SK-N-SH (cell line): ENCODE measurements around the gene KDM2A. TPM values are rescaled to one million over a fixed set of nuclear protein-coding genes. Genes with fewer than 3 reads are reported as not detected.

ENCODE experiments used
- CTCF ChIA-PET: fragments of 300-600, 350-600 bp; formaldehyde crosslinking; extraction: SDS; loops from one replicate; lab custom pipeline; 2021; lab: Yijun Ruan, JAX
- POLR2A ChIA-PET: fragments of 350-600 bp; sonication (Branson Sonifier 250); formaldehyde crosslinking; extraction: SDS; loops from one replicate; lab custom pipeline; 2020; ENCODE audit warnings: antibody characterized with exemption, inconsistent platforms; lab: Yijun Ruan, JAX
- DNase-seq: peaks from one replicate; pipeline ENCODE4 v3.0.0; 2012
- H2AFZ ChIP-seq: fragments of 200-600 bp; sonication (generic); 2 replicates; pipeline ENCODE4 v1.8.1; 2016; ENCODE audit warnings: antibody characterized with exemption, mild to moderate bottlenecking, low read depth
- H3F3A ChIP-seq: fragments of 200-600 bp; sonication (generic); replicated peaks from 2 replicates; pipeline ENCODE3; 2016; ENCODE audit warnings: antibody characterized with exemption, mild to moderate bottlenecking; ENCODE audit not compliant: insufficient read depth
- H3K27ac ChIP-seq, 2 experiments: fragments of 200-500 bp in 1 of 2; fragments of 200-600 bp in 1 of 2; sonication (Bioruptor generic) in 1 of 2; sonication (generic), shearing (Covaris generic) in 1 of 2; 2 replicates each; pipeline versions ENCODE4 v1.5.1 to v1.6.1; 2014 to 2016; ENCODE audit warnings: low read depth in 2 of 2, inconsistent platforms in 1 of 2, low read length in 1 of 2, mild to moderate bottlenecking in 1 of 2, mixed read lengths in 1 of 2
- H3K27me3 ChIP-seq: fragments of 200-600 bp; sonication (generic), shearing (Covaris generic); 2 replicates; pipeline ENCODE4 v1.6.1; 2016; ENCODE audit warnings: mixed run types; ENCODE audit not compliant: insufficient read depth
- H3K36me3 ChIP-seq, 2 experiments: fragments of 200-500 bp in 1 of 2; fragments of 200-600 bp in 1 of 2; sonication (Bioruptor generic) in 1 of 2; sonication (generic) in 1 of 2; replicated peaks in 1 of 2; 2 replicates each; pipeline versions ENCODE3 to v1.5.1; 2014 to 2016; ENCODE audit warnings: low read length in 1 of 2, mild to moderate bottlenecking in 1 of 2; ENCODE audit not compliant: insufficient read depth in 2 of 2, control insufficient read depth in 1 of 2
- H3K4me1 ChIP-seq, 2 experiments: fragments of 200-500 bp in 1 of 2; fragments of 200-600 bp in 1 of 2; sonication (Bioruptor generic) in 1 of 2; sonication (generic), shearing (Covaris generic) in 1 of 2; 2 replicates each; pipeline versions ENCODE4 v1.5.1 to v1.6.1; 2014 to 2016; ENCODE audit warnings: low read depth in 1 of 2, low read length in 1 of 2, mixed run types in 1 of 2; ENCODE audit not compliant: insufficient read depth in 2 of 2, control insufficient read depth in 1 of 2
- H3K4me2 ChIP-seq: fragments of 200-600 bp; sonication (generic), shearing (Covaris generic); 2 replicates; pipeline ENCODE4 v1.6.1; 2017; ENCODE audit warnings: mixed run types
- H3K4me3 ChIP-seq, 2 experiments: fragments of 200-500 bp in 1 of 2; fragments of 200-600 bp in 1 of 2; sonication (Bioruptor generic) in 1 of 2; sonication (generic), shearing (Covaris generic) in 1 of 2; 2 replicates each; pipeline versions ENCODE4 v1.5.1 to v1.8.1; 2014 to 2016; ENCODE audit warnings: low read depth in 2 of 2, inconsistent platforms in 1 of 2, low read length in 1 of 2, mild to moderate bottlenecking in 1 of 2, mixed read lengths in 1 of 2, moderate library complexity in 1 of 2
- H3K79me2 ChIP-seq: fragments of 200-600 bp; sonication (generic); 2 replicates; pipeline ENCODE4 v1.8.1; 2017; ENCODE audit warnings: mild to moderate bottlenecking; ENCODE audit not compliant: insufficient read depth
- H3K9ac ChIP-seq: fragments of 200-600 bp; sonication (generic); 2 replicates; pipeline ENCODE4 v1.6.1; 2017; ENCODE audit warnings: mixed run types
- H3K9me2 ChIP-seq: fragments of 200-600 bp; sonication (generic); 2 replicates; pipeline ENCODE4 v1.6.1; 2017; ENCODE audit warnings: mixed run types
- H3K9me3 ChIP-seq: fragments of 200-600 bp; sonication (generic); 2 replicates; pipeline ENCODE4 v1.6.1; 2017; ENCODE audit warnings: mixed run types, mild to moderate bottlenecking, moderate library complexity
- H4K20me1 ChIP-seq: fragments of 200-600 bp; sonication (generic); 2 replicates; pipeline ENCODE4 v1.6.1; 2017; ENCODE audit warnings: mild to moderate bottlenecking, mixed run types; ENCODE audit not compliant: insufficient read depth
- ELF1 ChIP-seq: IDR thresholded peaks from 2 replicates; pipeline ENCODE4 v1.4.0; 2012
- EP300 ChIP-seq, 2 experiments: IDR thresholded peaks; 2 replicates each; pipeline versions ENCODE4 v1.4.0 to v1.6.1; 2012; ENCODE audit warnings: borderline replicate concordance in 1 of 2, low read depth in 1 of 2, low read length in 1 of 2
- FOXJ3 ChIP-seq: sonication (generic); formaldehyde crosslinking; IDR thresholded peaks from 2 replicates; pipeline ENCODE4 v1.5.1; 2020; ENCODE audit warnings: mild to moderate bottlenecking, missing genetic modification reagents
- GATA2 ChIP-seq: sonication (generic); formaldehyde crosslinking; IDR thresholded peaks from 2 replicates; pipeline ENCODE4 v1.5.0; 2020; ENCODE audit warnings: mild to moderate bottlenecking, missing genetic modification reagents
- MEF2A ChIP-seq: IDR thresholded peaks from 2 replicates; pipeline ENCODE4 v1.4.0; 2012; ENCODE audit warnings: low read depth, borderline replicate concordance
- POLR2AphosphoS5 ChIP-seq: IDR thresholded peaks from 2 replicates; pipeline ENCODE4 v1.6.1; 2012; ENCODE audit warnings: low read depth, low read length
- RFX5 ChIP-seq: IDR thresholded peaks from 2 replicates; pipeline ENCODE4 v1.6.1; 2012; ENCODE audit warnings: mild to moderate bottlenecking, improper control_type of control experiment, low read length
- SIN3A ChIP-seq: IDR thresholded peaks from 2 replicates; pipeline ENCODE4 v1.6.1; 2012; ENCODE audit warnings: low read depth, mild to moderate bottlenecking, low read length, moderate library complexity, borderline replicate concordance
- TAF1 ChIP-seq: IDR thresholded peaks from 2 replicates; pipeline ENCODE4 v1.6.1; 2012; ENCODE audit warnings: low read depth, mild to moderate bottlenecking, low read length, moderate library complexity, borderline replicate concordance
- TCF12 ChIP-seq: IDR thresholded peaks from 2 replicates; pipeline ENCODE4 v1.4.0; 2012
- USF2 ChIP-seq: fragments of 150-350 bp; IDR thresholded peaks from 2 replicates; pipeline ENCODE4 v1.6.1; 2017; ENCODE audit warnings: antibody characterized with exemption, low read length, low read depth, borderline replicate concordance
- WGBS: methylation state at CpG from one replicate; pipeline ENCODE4 v1.1.6; 2017; ENCODE audit warnings: low lambda C conversion rate; 5-methylcytosine and 5-hydroxymethylcytosine counted together
- polyA plus RNA-seq, 3 experiments: library from polyadenylated mRNA; depleted of rRNA; stranded (reverse); fragments of >200 nt; gene quantifications; 2 replicates each; pipeline ENCODE4 v1.2.3, GENCODE V29; 2012
- TF ChIP-seq, protein P1 (sequence below): IDR thresholded peaks from 2 replicates; pipeline ENCODE4; 2012
- TF ChIP-seq, protein P2 (sequence below): fragments of 200-600 bp; sonication (generic); IDR thresholded peaks from 2 replicates; pipeline ENCODE4 v1.6.1; 2017; ENCODE audit warnings: antibody characterized with exemption, mild to moderate bottlenecking, moderate library complexity
- TF ChIP-seq, protein P3 (sequence below): IDR thresholded peaks from 2 replicates; pipeline ENCODE4 v1.4.0; 2012; ENCODE audit warnings: low read depth, borderline replicate concordance
- TF ChIP-seq, protein P4 (sequence below): IDR thresholded peaks from 2 replicates; pipeline ENCODE4 v1.6.1; 2012; ENCODE audit warnings: mild to moderate bottlenecking, low read depth, low read length, moderate library complexity

The KDM2A gene
- polyA plus RNA-seq, 1 of the 3 experiments (the other 2 are of a cell fraction): 28.4 TPM

DNA sequence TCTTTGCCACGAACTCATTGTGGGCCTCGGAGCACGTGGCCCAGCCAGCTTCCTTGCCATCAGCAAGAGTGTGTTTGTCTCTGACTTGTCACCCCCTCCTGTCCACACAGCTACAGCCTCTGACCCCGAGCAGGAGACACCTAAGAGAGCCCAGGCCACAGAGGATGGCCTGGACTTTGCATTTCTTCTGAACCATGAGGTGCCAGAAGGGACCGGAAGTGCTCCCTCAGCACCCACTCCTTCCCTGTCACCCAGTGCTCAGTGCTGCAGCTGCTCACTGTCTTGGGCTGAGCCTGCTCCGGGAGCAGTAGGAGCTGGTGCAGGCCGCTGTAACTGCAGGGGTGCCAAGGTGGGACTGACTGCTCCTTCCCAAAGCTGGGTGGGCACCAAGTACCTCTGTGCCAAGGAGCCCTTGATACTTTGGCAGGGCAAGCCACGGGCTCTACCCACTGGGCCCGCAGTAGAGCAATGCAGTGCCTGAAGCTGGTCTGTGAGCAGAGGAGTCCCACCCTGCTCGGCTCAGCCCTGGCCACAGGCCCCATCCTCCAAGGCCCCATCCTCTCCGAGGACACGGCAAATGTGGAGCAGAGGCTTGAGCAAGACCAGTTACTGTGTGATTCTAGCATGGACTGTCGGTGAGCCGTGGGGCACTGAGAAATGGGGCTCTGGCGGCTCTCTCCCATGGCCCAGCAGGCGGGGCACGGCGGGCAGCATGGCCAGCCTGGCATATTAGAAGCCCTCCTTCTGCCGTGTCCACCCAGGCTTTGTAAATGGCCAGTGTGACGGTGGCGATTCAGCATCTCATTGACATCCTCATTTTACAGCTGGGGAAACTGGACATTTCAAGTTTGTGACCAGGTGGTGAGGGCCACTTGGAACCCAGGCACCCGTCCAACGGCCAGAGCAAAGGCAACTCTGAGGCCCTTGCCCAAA lies 153.5 kb downstream of the KDM2A start:
- no peak for DNase-seq
- Histone ChIP-seq H3K4me1 (peaks cover 4 to 15% of the 10 kb centered on the region in 2 experiments; a peak in 2 of 4 replicates), H3K79me2 (peaks cover 67% of the 10 kb centered on the region), H3K4me2 (no peak overlapping the region), H2AFZ (no peak overlapping the region), H3K36me3 (peaks cover 0 to 11% of the 10 kb centered on the region in 2 experiments), H3K9me2 (no peaks in the 10 kb centered on the region), H4K20me1 (peaks cover 47% of the 10 kb centered on the region), H3K9ac (no peak overlapping the region), H3K4me3 (no peak overlapping the region), H3K9me3 (no peaks in the 10 kb centered on the region), H3F3A (no peaks in the 10 kb centered on the region), H3K27ac (no peak overlapping the region), H3K27me3 (no peaks in the 10 kb centered on the region)
- TF ChIP-seq ELF1 (no peak), EP300 (IDR thresholded peaks at IDR 0.05; ENCODE audit: borderline replicate concordance in 1 of 2, low read depth in 1 of 2, low read length in 1 of 2) (no peak), SIN3A (no peak), TAF1 (no peak), POLR2AphosphoS5 (no peak), USF2 (no peak), MEF2A (no peak), TCF12 (no peak), RFX5 (no peak), FOXJ3 (CRISPR knock-in tag) (no peak), GATA2 (CRISPR knock-in tag) (no peak)
- TF ChIP-seq, protein P1, sequence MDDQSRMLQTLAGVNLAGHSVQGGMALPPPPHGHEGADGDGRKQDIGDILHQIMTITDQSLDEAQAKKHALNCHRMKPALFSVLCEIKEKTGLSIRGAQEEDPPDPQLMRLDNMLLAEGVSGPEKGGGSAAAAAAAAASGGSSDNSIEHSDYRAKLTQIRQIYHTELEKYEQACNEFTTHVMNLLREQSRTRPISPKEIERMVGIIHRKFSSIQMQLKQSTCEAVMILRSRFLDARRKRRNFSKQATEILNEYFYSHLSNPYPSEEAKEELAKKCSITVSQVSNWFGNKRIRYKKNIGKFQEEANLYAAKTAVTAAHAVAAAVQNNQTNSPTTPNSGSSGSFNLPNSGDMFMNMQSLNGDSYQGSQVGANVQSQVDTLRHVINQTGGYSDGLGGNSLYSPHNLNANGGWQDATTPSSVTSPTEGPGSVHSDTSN: no peak
- TF ChIP-seq, protein P2, sequence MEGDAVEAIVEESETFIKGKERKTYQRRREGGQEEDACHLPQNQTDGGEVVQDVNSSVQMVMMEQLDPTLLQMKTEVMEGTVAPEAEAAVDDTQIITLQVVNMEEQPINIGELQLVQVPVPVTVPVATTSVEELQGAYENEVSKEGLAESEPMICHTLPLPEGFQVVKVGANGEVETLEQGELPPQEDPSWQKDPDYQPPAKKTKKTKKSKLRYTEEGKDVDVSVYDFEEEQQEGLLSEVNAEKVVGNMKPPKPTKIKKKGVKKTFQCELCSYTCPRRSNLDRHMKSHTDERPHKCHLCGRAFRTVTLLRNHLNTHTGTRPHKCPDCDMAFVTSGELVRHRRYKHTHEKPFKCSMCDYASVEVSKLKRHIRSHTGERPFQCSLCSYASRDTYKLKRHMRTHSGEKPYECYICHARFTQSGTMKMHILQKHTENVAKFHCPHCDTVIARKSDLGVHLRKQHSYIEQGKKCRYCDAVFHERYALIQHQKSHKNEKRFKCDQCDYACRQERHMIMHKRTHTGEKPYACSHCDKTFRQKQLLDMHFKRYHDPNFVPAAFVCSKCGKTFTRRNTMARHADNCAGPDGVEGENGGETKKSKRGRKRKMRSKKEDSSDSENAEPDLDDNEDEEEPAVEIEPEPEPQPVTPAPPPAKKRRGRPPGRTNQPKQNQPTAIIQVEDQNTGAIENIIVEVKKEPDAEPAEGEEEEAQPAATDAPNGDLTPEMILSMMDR: no peak
- TF ChIP-seq, protein P3, sequence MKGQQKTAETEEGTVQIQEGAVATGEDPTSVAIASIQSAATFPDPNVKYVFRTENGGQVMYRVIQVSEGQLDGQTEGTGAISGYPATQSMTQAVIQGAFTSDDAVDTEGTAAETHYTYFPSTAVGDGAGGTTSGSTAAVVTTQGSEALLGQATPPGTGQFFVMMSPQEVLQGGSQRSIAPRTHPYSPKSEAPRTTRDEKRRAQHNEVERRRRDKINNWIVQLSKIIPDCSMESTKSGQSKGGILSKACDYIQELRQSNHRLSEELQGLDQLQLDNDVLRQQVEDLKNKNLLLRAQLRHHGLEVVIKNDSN: no peak
- TF ChIP-seq, protein P4, sequence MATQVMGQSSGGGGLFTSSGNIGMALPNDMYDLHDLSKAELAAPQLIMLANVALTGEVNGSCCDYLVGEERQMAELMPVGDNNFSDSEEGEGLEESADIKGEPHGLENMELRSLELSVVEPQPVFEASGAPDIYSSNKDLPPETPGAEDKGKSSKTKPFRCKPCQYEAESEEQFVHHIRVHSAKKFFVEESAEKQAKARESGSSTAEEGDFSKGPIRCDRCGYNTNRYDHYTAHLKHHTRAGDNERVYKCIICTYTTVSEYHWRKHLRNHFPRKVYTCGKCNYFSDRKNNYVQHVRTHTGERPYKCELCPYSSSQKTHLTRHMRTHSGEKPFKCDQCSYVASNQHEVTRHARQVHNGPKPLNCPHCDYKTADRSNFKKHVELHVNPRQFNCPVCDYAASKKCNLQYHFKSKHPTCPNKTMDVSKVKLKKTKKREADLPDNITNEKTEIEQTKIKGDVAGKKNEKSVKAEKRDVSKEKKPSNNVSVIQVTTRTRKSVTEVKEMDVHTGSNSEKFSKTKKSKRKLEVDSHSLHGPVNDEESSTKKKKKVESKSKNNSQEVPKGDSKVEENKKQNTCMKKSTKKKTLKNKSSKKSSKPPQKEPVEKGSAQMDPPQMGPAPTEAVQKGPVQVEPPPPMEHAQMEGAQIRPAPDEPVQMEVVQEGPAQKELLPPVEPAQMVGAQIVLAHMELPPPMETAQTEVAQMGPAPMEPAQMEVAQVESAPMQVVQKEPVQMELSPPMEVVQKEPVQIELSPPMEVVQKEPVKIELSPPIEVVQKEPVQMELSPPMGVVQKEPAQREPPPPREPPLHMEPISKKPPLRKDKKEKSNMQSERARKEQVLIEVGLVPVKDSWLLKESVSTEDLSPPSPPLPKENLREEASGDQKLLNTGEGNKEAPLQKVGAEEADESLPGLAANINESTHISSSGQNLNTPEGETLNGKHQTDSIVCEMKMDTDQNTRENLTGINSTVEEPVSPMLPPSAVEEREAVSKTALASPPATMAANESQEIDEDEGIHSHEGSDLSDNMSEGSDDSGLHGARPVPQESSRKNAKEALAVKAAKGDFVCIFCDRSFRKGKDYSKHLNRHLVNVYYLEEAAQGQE: no peak
- WGBS: 95% methylated on average over 14 of the region's 23 CpGs
- CTCF ChIA-PET: interaction anchor here (0.9 to 3.5 kb wide), 4 partner anchors 10 to 110 kb away, joined by 3 to 20 read pairs (median 8); no protein-coding TSS in a partner anchor
- POLR2A ChIA-PET: no interaction called here
